IMR-90 (cell line): ENCODE results near the gene VWDE.
A peak's percentile ranks its signal among the peaks of the same experiment; 100 is the strongest.

Experiments used
- CTCF ChIP-seq: conservative IDR thresholded peaks from 2 replicates; pipeline ENCODE4 v1.5.1; 2012; ENCODE audit warnings: mild to moderate bottlenecking, low read depth, low read length, improper control_type of control experiment
- POLR2A ChIP-seq: IDR thresholded peaks from 2 replicates; pipeline ENCODE4 v1.6.1; 2012; ENCODE audit warnings: mild to moderate bottlenecking, low read depth, low read length
- SMC3 ChIP-seq: fragments of 150-350 bp; IDR thresholded peaks from 2 replicates; pipeline ENCODE4 v1.6.1; 2016; ENCODE audit warnings: low read depth, mild to moderate bottlenecking, antibody characterized with exemption, low read length, moderate library complexity
- USF2 ChIP-seq: fragments of 150-350 bp; IDR thresholded peaks from 2 replicates; pipeline ENCODE4 v1.6.1; 2017; ENCODE audit warnings: mild to moderate bottlenecking, antibody characterized with exemption, low read length, low read depth

- TF ChIP-seq CTCF (peak; percentile 50), POLR2A (no peak), USF2 (no peak), SMC3 (no peak)
Measured at GRCh38 chr7:12434012-12434642, 30.5 kb upstream of the VWDE start.
